OCI-LY3 (cell line): ENCODE data around the gene FSHR.

Experiments
- CTCF ChIP-seq: fragments of 200-600, 300-600 bp; sonication (generic); IDR thresholded peaks from 2 replicates; pipeline ENCODE4 v1.5.1; 2014; ENCODE audit warnings: antibody characterized with exemption, low read length, low read depth
- EZH2phosphoT487 ChIP-seq: fragments of 200-600 bp; shearing (Covaris generic); IDR thresholded peaks from 2 replicates; pipeline ENCODE4 v1.6.1; 2018; ENCODE audit warnings: antibody characterized with exemption, mixed run types, low read depth

GRCh38 chr2:49165662-49166061, 11.3 kb upstream of the FSHR start:
- TF ChIP-seq CTCF, result no peak
- TF ChIP-seq EZH2phosphoT487, result no peak
